SK-N-SH (cell line): Measurements from ENCODE around the gene HYAL3. TPM values are rescaled to one million over a fixed set of nuclear protein-coding genes. Genes with fewer than 3 reads are reported as not detected.

Experiments
- CTCF ChIA-PET: fragments of 300-600, 350-600 bp; formaldehyde crosslinking; extraction: SDS; loops from one replicate; lab custom pipeline; 2021; lab: Yijun Ruan, JAX
- POLR2A ChIA-PET: fragments of 350-600 bp; sonication (Branson Sonifier 250); formaldehyde crosslinking; extraction: SDS; loops from one replicate; lab custom pipeline; 2020; ENCODE audit warnings: antibody characterized with exemption, inconsistent platforms; lab: Yijun Ruan, JAX
- DNase-seq: peaks from one replicate; pipeline ENCODE4 v3.0.0; 2012
- H2AFZ ChIP-seq: fragments of 200-600 bp; sonication (generic); 2 replicates; pipeline ENCODE4 v1.8.1; 2016; ENCODE audit warnings: antibody characterized with exemption, mild to moderate bottlenecking, low read depth
- H3F3A ChIP-seq: fragments of 200-600 bp; sonication (generic); replicated peaks from 2 replicates; pipeline ENCODE3; 2016; ENCODE audit warnings: antibody characterized with exemption, mild to moderate bottlenecking; ENCODE audit not compliant: insufficient read depth
- H3K27ac ChIP-seq, 2 experiments: fragments of 200-500 bp in 1 of 2; fragments of 200-600 bp in 1 of 2; sonication (Bioruptor generic) in 1 of 2; sonication (generic), shearing (Covaris generic) in 1 of 2; 2 replicates each; pipeline versions ENCODE4 v1.5.1 to v1.6.1; 2014 to 2016; ENCODE audit warnings: low read depth in 2 of 2, inconsistent platforms in 1 of 2, low read length in 1 of 2, mild to moderate bottlenecking in 1 of 2, mixed read lengths in 1 of 2
- H3K27me3 ChIP-seq: fragments of 200-600 bp; sonication (generic), shearing (Covaris generic); 2 replicates; pipeline ENCODE4 v1.6.1; 2016; ENCODE audit warnings: mixed run types; ENCODE audit not compliant: insufficient read depth
- H3K36me3 ChIP-seq, 2 experiments: fragments of 200-500 bp in 1 of 2; fragments of 200-600 bp in 1 of 2; sonication (Bioruptor generic) in 1 of 2; sonication (generic) in 1 of 2; replicated peaks in 1 of 2; 2 replicates each; pipeline versions ENCODE3 to v1.5.1; 2014 to 2016; ENCODE audit warnings: low read length in 1 of 2, mild to moderate bottlenecking in 1 of 2; ENCODE audit not compliant: insufficient read depth in 2 of 2, control insufficient read depth in 1 of 2
- H3K4me1 ChIP-seq, 2 experiments: fragments of 200-500 bp in 1 of 2; fragments of 200-600 bp in 1 of 2; sonication (Bioruptor generic) in 1 of 2; sonication (generic), shearing (Covaris generic) in 1 of 2; 2 replicates each; pipeline versions ENCODE4 v1.5.1 to v1.6.1; 2014 to 2016; ENCODE audit warnings: low read depth in 1 of 2, low read length in 1 of 2, mixed run types in 1 of 2; ENCODE audit not compliant: insufficient read depth in 2 of 2, control insufficient read depth in 1 of 2
- H3K4me2 ChIP-seq: fragments of 200-600 bp; sonication (generic), shearing (Covaris generic); 2 replicates; pipeline ENCODE4 v1.6.1; 2017; ENCODE audit warnings: mixed run types
- H3K4me3 ChIP-seq, 2 experiments: fragments of 200-500 bp in 1 of 2; fragments of 200-600 bp in 1 of 2; sonication (Bioruptor generic) in 1 of 2; sonication (generic), shearing (Covaris generic) in 1 of 2; 2 replicates each; pipeline versions ENCODE4 v1.5.1 to v1.8.1; 2014 to 2016; ENCODE audit warnings: low read depth in 2 of 2, inconsistent platforms in 1 of 2, low read length in 1 of 2, mild to moderate bottlenecking in 1 of 2, mixed read lengths in 1 of 2, moderate library complexity in 1 of 2
- H3K79me2 ChIP-seq: fragments of 200-600 bp; sonication (generic); 2 replicates; pipeline ENCODE4 v1.8.1; 2017; ENCODE audit warnings: mild to moderate bottlenecking; ENCODE audit not compliant: insufficient read depth
- H3K9ac ChIP-seq: fragments of 200-600 bp; sonication (generic); 2 replicates; pipeline ENCODE4 v1.6.1; 2017; ENCODE audit warnings: mixed run types
- H3K9me2 ChIP-seq: fragments of 200-600 bp; sonication (generic); 2 replicates; pipeline ENCODE4 v1.6.1; 2017; ENCODE audit warnings: mixed run types
- H3K9me3 ChIP-seq: fragments of 200-600 bp; sonication (generic); 2 replicates; pipeline ENCODE4 v1.6.1; 2017; ENCODE audit warnings: mixed run types, mild to moderate bottlenecking, moderate library complexity
- H4K20me1 ChIP-seq: fragments of 200-600 bp; sonication (generic); 2 replicates; pipeline ENCODE4 v1.6.1; 2017; ENCODE audit warnings: mild to moderate bottlenecking, mixed run types; ENCODE audit not compliant: insufficient read depth
- CHD2 ChIP-seq: fragments of 150-350 bp; IDR thresholded peaks from 2 replicates; pipeline ENCODE4 v1.6.1; 2018; ENCODE audit warnings: low read length; ENCODE audit not compliant: partially characterized antibody
- ELF1 ChIP-seq: IDR thresholded peaks from 2 replicates; pipeline ENCODE4 v1.4.0; 2012
- EZH2phosphoT487 ChIP-seq: fragments of 200-600 bp; sonication (generic); IDR thresholded peaks from 2 replicates; pipeline ENCODE4 v1.6.1; 2017; ENCODE audit warnings: low read depth, mixed run types, mild to moderate bottlenecking, antibody characterized with exemption, moderate library complexity, borderline replicate concordance
- FOSL2 ChIP-seq: IDR thresholded peaks from 2 replicates; pipeline ENCODE4 v1.4.0; 2012; ENCODE audit warnings: low read depth, mild to moderate bottlenecking, moderate library complexity, borderline replicate concordance
- FOXJ3 ChIP-seq: sonication (generic); formaldehyde crosslinking; IDR thresholded peaks from 2 replicates; pipeline ENCODE4 v1.5.1; 2020; ENCODE audit warnings: mild to moderate bottlenecking, missing genetic modification reagents
- FOXM1 ChIP-seq: IDR thresholded peaks from 2 replicates; pipeline ENCODE4 v1.4.0; 2012; ENCODE audit warnings: low read depth, mild to moderate bottlenecking
- JUND ChIP-seq: IDR thresholded peaks from 2 replicates; pipeline ENCODE4 v1.4.0; 2012
- MXI1 ChIP-seq: IDR thresholded peaks from 2 replicates; pipeline ENCODE4 v1.6.1; 2012; ENCODE audit warnings: mild to moderate bottlenecking, low read depth, low read length, improper control_type of control experiment
- NFIC ChIP-seq: IDR thresholded peaks from 2 replicates; pipeline ENCODE4 v1.4.0; 2012; ENCODE audit warnings: borderline replicate concordance
- NRF1 ChIP-seq: IDR thresholded peaks from 2 replicates; pipeline ENCODE4 v1.6.1; 2012; ENCODE audit warnings: low read depth, mild to moderate bottlenecking, low read length
- RXRA ChIP-seq: IDR thresholded peaks from 2 replicates; pipeline ENCODE4 v1.4.0; 2012; ENCODE audit warnings: low read depth, mild to moderate bottlenecking, borderline replicate concordance
- TAF1 ChIP-seq: IDR thresholded peaks from 2 replicates; pipeline ENCODE4 v1.6.1; 2012; ENCODE audit warnings: low read depth, mild to moderate bottlenecking, low read length, moderate library complexity, borderline replicate concordance
- TCF12 ChIP-seq: IDR thresholded peaks from 2 replicates; pipeline ENCODE4 v1.4.0; 2012
- TEAD4 ChIP-seq: IDR thresholded peaks from 2 replicates; pipeline ENCODE4 v1.4.0; 2012; ENCODE audit warnings: mild to moderate bottlenecking, borderline replicate concordance; ENCODE audit not compliant: insufficient read depth
- WGBS: methylation state at CpG from one replicate; pipeline ENCODE4 v1.1.6; 2017; ENCODE audit warnings: low lambda C conversion rate; 5-methylcytosine and 5-hydroxymethylcytosine counted together
- polyA plus RNA-seq, 3 experiments: library from polyadenylated mRNA; depleted of rRNA; stranded (reverse); fragments of >200 nt; gene quantifications; 2 replicates each; pipeline ENCODE4 v1.2.3, GENCODE V29; 2012
- TF ChIP-seq, protein P1 (sequence below): IDR thresholded peaks from 2 replicates; pipeline ENCODE4 v1.4.0; 2012; ENCODE audit warnings: low read depth, borderline replicate concordance
- TF ChIP-seq, protein P2 (sequence below): fragments of 150-350 bp; IDR thresholded peaks from 2 replicates; pipeline ENCODE4 v1.6.1; 2016; ENCODE audit warnings: mild to moderate bottlenecking, low read depth, low read length
- TF ChIP-seq, protein P3 (sequence below): IDR thresholded peaks from 2 replicates; pipeline ENCODE4; 2012
- TF ChIP-seq, protein P4 (sequence below): fragments of 150-350 bp; IDR thresholded peaks from 2 replicates; pipeline ENCODE4 v1.6.1; 2017; ENCODE audit warnings: antibody characterized with exemption, low read length, low read depth, borderline replicate concordance

HYAL3 gene
- polyA plus RNA-seq, 1 of the 3 experiments (the other 2 are of a cell fraction) = 7.8 TPM

GRCh38 chr3:50268703-50269451 lies 30.3 kb downstream of the HYAL3 start, which contains the start of gene SEMA3B:
Gene SEMA3B (plus strand): TSS chr3:50269147. CDS start chr3:50269241, 94 bp downstream.
- no peak within 1 kb of the TSS for H3K27ac ChIP-seq
- ChIA-PET POLR2A (no interaction called here), CTCF (interaction anchor here (1.5 to 12.2 kb wide), 4 partner anchors 9 to 77 kb away, joined by 4 to 206 read pairs (median 60); partner anchors contain the start of gene GNAT1)
- no peak for TF ChIP-seq CHD2
- TF ChIP-seq JUND = no peak
- no peak for TF ChIP-seq FOXJ3 (CRISPR knock-in tag)
- TF ChIP-seq RXRA = no peak
- TF ChIP-seq, protein P1, sequence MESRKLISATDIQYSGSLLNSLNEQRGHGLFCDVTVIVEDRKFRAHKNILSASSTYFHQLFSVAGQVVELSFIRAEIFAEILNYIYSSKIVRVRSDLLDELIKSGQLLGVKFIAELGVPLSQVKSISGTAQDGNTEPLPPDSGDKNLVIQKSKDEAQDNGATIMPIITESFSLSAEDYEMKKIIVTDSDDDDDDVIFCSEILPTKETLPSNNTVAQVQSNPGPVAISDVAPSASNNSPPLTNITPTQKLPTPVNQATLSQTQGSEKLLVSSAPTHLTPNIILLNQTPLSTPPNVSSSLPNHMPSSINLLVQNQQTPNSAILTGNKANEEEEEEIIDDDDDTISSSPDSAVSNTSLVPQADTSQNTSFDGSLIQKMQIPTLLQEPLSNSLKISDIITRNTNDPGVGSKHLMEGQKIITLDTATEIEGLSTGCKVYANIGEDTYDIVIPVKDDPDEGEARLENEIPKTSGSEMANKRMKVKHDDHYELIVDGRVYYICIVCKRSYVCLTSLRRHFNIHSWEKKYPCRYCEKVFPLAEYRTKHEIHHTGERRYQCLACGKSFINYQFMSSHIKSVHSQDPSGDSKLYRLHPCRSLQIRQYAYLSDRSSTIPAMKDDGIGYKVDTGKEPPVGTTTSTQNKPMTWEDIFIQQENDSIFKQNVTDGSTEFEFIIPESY = no peak
- no peak for TF ChIP-seq MXI1
- TF ChIP-seq ELF1 = no peak
- TF ChIP-seq TAF1 = no peak
- TF ChIP-seq NRF1 = no peak
- TF ChIP-seq, protein P2, sequence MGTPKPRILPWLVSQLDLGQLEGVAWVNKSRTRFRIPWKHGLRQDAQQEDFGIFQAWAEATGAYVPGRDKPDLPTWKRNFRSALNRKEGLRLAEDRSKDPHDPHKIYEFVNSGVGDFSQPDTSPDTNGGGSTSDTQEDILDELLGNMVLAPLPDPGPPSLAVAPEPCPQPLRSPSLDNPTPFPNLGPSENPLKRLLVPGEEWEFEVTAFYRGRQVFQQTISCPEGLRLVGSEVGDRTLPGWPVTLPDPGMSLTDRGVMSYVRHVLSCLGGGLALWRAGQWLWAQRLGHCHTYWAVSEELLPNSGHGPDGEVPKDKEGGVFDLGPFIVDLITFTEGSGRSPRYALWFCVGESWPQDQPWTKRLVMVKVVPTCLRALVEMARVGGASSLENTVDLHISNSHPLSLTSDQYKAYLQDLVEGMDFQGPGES = no peak
- TF ChIP-seq, protein P3, sequence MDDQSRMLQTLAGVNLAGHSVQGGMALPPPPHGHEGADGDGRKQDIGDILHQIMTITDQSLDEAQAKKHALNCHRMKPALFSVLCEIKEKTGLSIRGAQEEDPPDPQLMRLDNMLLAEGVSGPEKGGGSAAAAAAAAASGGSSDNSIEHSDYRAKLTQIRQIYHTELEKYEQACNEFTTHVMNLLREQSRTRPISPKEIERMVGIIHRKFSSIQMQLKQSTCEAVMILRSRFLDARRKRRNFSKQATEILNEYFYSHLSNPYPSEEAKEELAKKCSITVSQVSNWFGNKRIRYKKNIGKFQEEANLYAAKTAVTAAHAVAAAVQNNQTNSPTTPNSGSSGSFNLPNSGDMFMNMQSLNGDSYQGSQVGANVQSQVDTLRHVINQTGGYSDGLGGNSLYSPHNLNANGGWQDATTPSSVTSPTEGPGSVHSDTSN = no peak
- no peak for TF ChIP-seq EZH2phosphoT487
- TF ChIP-seq, protein P4, sequence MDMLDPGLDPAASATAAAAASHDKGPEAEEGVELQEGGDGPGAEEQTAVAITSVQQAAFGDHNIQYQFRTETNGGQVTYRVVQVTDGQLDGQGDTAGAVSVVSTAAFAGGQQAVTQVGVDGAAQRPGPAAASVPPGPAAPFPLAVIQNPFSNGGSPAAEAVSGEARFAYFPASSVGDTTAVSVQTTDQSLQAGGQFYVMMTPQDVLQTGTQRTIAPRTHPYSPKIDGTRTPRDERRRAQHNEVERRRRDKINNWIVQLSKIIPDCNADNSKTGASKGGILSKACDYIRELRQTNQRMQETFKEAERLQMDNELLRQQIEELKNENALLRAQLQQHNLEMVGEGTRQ = no peak
- TF ChIP-seq FOSL2 = no peak
- no peak for TF ChIP-seq TCF12
- TF ChIP-seq TEAD4 = no peak
- TF ChIP-seq NFIC = no peak
- TF ChIP-seq FOXM1 = no peak
- 59% methylated on average over 12 of the region's 21 CpGs for WGBS
- no peaks in the 10 kb centered on the region for H4K20me1 ChIP-seq
- peaks cover 23% of the 10 kb centered on the region for H3F3A ChIP-seq
- DNase-seq = no peak
- no peaks in the 10 kb centered on the region for H3K79me2 ChIP-seq
- H3K27me3 ChIP-seq = no peaks in the 10 kb centered on the region
- H2AFZ ChIP-seq = no peak within 1 kb of the TSS
- H3K9ac ChIP-seq = no peak within 1 kb of the TSS
- H3K4me2 ChIP-seq = peak within 1 kb of the TSS; percentile 56; the same call in 1 of the 2 replicates
- H3K4me1 ChIP-seq = peaks cover 26 to 36% of the 10 kb centered on the region in 2 experiments; a peak in 3 of 4 replicates
- H3K9me2 ChIP-seq = no peaks in the 10 kb centered on the region
- no peak within 1 kb of the TSS for H3K4me3 ChIP-seq
- no peaks in the 10 kb centered on the region for H3K36me3 ChIP-seq
- H3K9me3 ChIP-seq = no peaks in the 10 kb centered on the region
